ENCODE measurements around the gene TTC13.

DNA sequence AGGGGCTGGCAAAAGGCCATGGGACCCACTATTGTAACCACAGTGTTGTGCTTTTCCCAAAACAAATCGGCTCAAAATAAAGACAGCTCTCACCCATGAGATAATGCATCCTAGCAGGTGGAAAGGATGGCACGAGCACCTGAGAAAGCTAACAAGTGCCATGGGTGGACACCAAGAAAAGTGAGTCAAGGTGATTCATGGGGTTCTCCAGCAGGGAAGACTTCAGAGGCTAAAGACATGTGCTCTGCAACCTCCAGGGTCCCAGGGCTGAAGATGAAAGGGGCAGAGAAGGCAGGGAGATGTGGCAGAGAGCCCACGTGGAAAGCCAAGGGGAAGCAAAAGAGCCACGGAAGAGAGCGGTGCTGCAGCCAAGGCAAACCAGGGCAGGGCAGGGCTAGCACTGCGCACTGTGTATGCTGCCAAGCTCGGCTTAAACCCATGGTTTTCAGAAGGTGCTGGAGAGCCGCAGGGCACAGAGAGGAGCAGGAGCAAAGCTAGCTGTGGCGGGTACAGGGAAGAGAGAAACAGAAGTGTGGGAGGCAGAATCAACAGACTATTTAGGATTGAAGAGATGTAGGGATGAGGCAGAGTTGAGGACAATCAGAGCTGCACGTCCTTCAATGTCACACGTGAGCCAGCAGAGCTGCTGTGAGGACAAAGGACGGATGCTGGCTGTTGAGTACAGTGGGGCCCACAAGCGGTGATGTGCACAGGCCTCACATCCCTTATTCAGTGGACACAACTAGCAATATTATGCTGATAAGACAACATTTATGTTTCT, 68.5 kb downstream of the TTC13 start:
- TF ChIP-seq CTCF (IDR thresholded peaks at IDR 0.05 in 4 of 5, conservative IDR thresholded peaks at IDR 0.05 in 1 of 5) (no peak), POLR2A (IDR thresholded peaks at IDR 0.05) (no peak)
